Medulla oblongata (tissue), 1 donor: ENCODE results near the gene DNAJC7.
A peak's percentile ranks its signal among the peaks of the same experiment; 100 is the strongest.
"Not testable (repeated sequence)": the region's sequence is repeated elsewhere in the genome, so short reads cannot be mapped to it uniquely, and the experiment has no call there.

ENCODE experiments used
- DNase-seq: peaks from one replicate; pipeline ENCODE4 v3.0.0-alpha.2; 2015; ENCODE audit errors: extremely low spot score

Gene DNAJC7

GRCh38 chr17:41957031-41957868, 60.0 kb downstream of the DNAJC7 start:
- DNase-seq = no peak

DNA sequence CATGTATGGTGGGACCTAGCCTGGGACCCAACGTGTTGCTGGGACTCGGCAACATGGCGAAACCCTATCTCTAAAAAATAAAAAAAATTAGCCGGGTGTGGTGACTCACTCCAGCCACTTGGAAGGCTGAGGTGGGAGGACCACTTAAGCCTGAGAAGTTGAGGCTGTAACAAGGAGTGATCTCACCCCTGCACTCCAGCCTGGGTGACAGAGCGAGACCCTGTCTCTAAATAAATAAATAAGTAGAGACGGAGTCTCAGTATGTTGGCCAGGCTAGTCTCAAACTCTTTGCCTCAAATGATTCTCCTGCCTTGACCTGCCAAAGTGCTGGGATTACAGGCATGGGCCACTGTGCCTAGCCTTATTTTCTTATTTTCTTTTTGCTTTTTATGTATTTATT, 60.7 kb downstream of the DNAJC7 start:
- no peak for DNase-seq

GRCh38 chr17:41948762-41949460, 68.3 kb downstream of the DNAJC7 start:
- no peak for DNase-seq

DNA sequence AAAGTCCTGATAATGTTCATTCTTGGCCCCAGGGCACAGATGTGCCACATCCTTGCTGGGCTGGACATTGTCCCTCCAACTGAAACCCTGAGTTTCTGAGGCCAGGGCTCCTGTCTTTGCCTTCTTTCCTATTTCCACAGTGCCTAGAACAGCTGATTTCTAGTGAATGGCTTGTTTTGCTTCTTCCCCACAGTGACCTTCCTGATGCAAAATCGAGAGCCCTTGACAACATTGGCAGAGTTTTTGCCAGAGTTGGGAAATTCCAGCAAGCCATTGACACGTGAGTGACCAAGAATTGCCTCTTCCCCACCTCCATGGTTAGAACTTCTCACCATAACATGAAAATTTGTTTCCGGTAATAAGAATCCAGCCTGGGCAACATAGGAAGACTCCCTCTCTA, 72.3 kb downstream of the DNAJC7 start:
- DNase-seq = no peak

- no peak for DNase-seq
These were observed 73.7 kb downstream of the DNAJC7 start for GRCh38 chr17:41943492-41943891.

DNA sequence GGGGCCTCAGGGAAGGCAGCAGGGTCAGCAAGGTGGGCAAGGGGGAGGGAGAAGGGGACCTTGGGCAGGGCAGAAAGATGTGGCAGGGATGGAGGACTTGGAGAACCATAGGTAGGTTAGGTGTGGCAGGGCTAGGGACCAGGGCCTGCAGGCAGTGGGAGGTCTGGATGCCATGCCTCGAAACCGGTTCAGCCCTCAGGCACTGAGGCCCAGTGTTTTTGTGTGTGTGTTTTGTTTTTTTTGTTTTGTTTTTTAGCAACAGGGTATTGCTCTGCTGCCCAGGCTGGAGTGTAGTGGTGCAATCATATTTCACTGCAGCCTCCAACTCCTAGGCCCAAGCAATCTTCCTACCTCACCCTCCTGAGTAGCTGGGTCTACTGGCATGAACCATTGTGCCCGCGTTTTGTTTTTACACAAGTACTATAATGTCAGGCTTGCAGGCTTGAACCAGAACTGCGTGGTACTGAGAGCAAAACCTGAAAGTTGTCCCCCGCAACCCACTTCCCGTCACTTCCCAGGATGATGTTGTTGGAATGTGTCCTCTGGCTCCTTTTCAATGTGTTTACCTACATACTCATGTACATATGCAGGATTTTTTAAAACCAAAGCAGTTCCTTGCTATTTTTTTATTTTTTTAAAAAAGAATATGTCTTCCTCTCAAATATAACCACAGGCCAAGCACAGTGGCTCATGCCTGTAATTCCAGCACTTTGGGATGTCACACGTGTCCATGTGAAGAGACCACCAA, 74.4 kb downstream of the DNAJC7 start:
- no peak for DNase-seq

DNA sequence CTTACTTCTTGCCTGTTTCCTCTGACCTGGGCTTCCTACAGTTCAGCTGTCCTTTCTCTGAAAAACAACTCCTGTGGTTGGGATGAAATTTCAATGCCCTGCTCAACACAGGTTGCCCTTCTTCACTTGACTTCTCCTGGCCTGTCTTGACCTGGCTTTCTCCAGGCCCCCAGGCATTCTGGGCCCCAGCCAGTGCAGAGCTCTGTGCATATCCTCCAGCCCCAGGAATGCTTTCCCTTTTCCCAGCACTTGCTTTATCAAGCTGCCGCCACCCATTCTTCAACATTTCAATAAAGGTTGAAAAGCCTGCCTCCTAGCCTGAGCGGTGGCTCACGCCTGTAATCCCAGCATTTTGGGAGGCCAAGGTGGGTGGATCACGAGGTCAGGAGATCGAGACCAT, 76.1 kb downstream of the DNAJC7 start:
- DNase-seq = no peak

DNA sequence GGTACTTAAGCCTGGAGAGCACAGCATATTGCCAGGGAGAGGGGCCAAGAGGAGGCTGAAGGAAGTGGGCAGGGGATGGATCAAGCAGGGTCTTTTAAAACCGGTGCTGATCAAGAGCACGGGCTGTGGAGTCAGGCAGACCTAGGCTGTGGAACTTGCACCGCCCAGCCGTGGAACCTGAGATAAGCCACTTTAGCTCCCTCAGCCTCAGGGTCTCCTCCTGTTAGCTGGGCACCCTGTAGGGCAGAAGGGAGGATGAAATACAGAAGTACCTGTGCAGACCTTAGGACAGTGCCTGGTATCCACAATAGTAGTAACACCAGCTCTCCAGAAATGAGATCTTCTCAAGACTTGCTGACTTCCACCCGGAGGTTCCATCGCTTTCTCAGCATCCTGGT, 77.5 kb downstream of the DNAJC7 start:
- no peak for DNase-seq

DNA sequence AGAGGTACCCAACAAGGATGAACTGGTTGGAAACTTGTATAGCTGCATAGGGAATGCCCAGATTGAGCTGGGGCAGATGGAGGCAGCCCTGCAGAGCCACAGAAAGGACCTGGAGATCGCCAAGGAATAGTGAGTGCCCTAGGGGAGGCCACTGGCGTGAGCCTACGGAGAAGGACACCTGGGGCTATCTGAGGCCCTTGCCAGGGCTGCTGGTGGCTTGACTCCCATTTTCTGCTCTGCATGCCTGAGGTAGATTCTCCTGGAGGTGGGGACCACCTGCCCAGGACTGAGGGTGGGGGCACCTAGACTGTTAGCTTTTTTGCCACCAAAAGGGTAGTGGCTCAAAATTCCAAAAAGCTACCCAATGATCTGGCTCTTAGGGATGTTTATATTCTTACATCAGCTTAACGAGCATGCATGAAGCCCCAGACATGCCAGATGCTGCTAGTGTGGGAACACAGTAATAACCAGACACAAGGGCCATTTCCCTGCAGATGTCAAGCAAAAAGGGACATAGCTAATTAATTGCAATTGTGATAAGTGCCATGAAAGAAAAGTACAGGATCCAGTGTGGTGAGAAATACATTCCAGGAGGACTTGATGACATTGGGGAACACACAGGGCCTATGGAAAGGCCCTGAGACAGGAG, 78.1 kb downstream of the DNAJC7 start:
- DNase-seq = no peak

- DNase-seq = no peak
These were observed 79.0 kb downstream of the DNAJC7 start for GRCh38 chr17:41937970-41938954.

DNA sequence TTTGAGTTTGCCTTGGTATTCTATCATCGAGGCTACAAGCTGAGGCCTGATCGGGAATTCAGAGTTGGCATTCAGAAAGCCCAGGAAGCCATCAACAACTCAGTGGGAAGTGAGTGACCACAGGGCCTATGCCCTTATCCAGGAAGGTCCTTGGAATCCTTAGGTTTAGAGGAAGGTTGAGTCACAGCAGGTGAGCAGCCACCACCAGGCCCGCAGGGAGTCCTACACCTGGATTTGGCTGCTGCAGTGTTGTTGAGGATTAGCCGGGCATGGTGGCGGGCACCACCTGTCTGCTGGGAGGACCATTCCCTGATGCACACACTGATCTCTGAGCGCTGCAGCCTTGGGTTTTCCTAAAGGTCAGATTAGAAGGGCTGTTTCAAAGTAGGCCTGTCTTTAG, 81.6 kb downstream of the DNAJC7 start:
- no peak for DNase-seq

DNA sequence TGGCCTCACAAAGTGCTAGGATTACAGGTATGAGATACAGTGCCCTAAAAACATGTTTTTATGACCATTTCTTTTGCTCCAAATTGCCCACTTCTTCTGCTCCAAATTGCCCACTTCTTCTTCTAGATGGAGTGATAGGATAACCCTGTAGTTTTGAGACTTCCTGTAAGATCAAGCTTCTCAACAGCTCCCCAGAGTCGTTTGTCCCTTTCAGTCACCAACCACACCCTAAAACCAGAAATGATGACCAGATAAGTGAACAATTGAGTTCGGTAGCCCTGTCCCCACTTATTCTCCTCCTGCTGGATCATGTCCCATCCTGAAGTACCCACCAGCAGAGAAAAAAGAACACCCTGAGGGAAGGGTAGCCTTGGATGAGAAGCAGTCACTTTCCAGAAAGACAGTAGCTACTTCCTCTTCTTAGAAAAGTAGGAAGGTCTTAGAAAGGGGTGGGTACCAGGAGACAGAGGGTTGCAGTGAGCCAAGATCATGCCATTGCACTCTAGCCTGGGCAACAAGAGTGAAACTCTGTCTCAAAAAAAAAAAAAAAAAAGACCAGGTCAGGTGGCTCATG, 84.3 kb downstream of the DNAJC7 start:
- DNase-seq = peak; percentile 40

GRCh38 chr17:41931715-41932114, 85.5 kb downstream of the DNAJC7 start:
- DNase-seq = not testable (repeated sequence)

DNA sequence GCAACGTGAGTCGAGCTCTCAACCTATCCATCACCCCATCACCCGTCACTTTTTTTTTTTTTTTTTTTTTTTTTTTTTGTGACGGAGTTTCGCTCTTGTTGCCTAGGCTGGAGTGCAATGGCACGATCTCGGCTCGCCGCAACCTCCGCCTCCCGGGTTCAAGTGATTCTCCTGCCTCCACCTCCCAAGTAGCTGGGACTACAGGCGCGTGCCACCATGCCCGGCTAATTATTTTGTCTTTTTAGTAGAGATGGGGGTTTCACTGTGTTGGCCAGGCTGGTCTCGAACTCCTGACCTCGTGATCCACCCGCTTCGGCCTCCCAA, 86.4 kb downstream of the DNAJC7 start:
- not testable (repeated sequence) for DNase-seq

- peak; percentile 97 for DNase-seq
These were observed 87.0 kb downstream of the DNAJC7 start, which contains the start of gene ODAD4 for GRCh38 chr17:41930009-41930832. ODAD4 (plus strand) TSS chr17:41930617; CDS start chr17:41930724, 107 bp downstream.

DNA sequence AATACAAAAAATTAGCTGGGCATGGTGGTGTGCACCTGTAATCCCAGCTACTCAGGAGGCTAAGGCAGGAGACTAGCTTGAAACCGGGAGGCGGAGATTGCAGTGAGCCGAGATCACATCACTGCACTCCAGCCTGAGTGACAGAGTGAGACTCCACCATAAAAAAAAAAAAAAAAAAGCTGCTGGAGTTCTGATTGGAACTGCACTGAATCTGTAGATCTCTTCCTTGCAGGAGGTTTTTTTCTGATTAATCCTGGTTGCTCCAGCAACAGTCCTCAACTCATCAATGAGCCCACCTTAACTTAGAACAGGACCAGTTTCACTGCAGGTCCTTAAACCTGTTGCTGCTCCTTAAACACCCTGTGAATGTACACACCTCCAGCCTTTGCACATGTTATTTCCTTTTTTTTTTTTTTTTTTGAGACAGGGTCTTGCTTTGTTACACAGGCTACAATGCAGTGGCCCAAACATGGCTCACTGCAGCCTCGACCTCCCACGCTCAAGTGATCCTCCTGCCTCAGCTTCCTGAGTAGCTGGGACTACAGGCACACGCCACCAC, 88.5 kb downstream of the DNAJC7 start:
- no peak for DNase-seq
